Keratinocyte (primary cell): Measurements from ENCODE around the gene ROR2.

Source experiments
- EZH2 ChIP-seq: IDR thresholded peaks from one replicate; pipeline ENCODE4 v1.6.1; 2012; ENCODE audit warnings: inconsistent platforms, mild to moderate bottlenecking, low read length, moderate library complexity
- TF ChIP-seq, protein P1 (sequence below), 3 experiments: IDR thresholded peaks in 1 of 3; conservative IDR thresholded peaks in 1 of 3; optimal IDR thresholded peaks in 1 of 3; 2 replicates in 2 of 3; 3 replicates in 1 of 3; pipeline versions ENCODE3 to v1.5.1; 2011; ENCODE audit warnings: low read length in 3 of 3, mild to moderate bottlenecking in 3 of 3, moderate library complexity in 2 of 3, control low read depth in 1 of 3, inconsistent platforms in 1 of 3; ENCODE audit not compliant: insufficient read depth in 2 of 3; ENCODE audit errors: extremely low read depth in 1 of 3

GRCh38 chr9:91534374-91534773, 415.7 kb downstream of the ROR2 start:
- TF ChIP-seq, protein P1, sequence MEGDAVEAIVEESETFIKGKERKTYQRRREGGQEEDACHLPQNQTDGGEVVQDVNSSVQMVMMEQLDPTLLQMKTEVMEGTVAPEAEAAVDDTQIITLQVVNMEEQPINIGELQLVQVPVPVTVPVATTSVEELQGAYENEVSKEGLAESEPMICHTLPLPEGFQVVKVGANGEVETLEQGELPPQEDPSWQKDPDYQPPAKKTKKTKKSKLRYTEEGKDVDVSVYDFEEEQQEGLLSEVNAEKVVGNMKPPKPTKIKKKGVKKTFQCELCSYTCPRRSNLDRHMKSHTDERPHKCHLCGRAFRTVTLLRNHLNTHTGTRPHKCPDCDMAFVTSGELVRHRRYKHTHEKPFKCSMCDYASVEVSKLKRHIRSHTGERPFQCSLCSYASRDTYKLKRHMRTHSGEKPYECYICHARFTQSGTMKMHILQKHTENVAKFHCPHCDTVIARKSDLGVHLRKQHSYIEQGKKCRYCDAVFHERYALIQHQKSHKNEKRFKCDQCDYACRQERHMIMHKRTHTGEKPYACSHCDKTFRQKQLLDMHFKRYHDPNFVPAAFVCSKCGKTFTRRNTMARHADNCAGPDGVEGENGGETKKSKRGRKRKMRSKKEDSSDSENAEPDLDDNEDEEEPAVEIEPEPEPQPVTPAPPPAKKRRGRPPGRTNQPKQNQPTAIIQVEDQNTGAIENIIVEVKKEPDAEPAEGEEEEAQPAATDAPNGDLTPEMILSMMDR (optimal IDR thresholded peaks at IDR 0.05 in 1 of 3, IDR thresholded peaks at IDR 0.05 in 1 of 3, conservative IDR thresholded peaks at IDR 0.05 in 1 of 3; ENCODE audit: extremely low read depth in 1 of 3, insufficient read depth in 2 of 3, low read length in 3 of 3) = no peak
- TF ChIP-seq EZH2 = no peak
